SW 1271 (cell line): Measurements from ENCODE around the gene MCUR1.
"Not testable (repeated sequence)": the region's sequence is repeated elsewhere in the genome, so short reads cannot be mapped to it uniquely, and the experiment has no call there.

Experiments
- DNase-seq, 2 experiments: peaks; one replicate each; lab custom pipeline; 2025; lab: John Stamatoyannopoulos, UW

Gene MCUR1, protein sequence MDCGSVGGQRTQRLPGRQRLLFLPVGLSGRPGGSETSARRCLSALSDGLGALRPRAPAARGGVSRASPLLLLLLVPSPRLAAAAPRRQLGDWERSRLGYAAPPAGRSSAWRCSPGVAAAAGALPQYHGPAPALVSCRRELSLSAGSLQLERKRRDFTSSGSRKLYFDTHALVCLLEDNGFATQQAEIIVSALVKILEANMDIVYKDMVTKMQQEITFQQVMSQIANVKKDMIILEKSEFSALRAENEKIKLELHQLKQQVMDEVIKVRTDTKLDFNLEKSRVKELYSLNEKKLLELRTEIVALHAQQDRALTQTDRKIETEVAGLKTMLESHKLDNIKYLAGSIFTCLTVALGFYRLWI

DNA sequence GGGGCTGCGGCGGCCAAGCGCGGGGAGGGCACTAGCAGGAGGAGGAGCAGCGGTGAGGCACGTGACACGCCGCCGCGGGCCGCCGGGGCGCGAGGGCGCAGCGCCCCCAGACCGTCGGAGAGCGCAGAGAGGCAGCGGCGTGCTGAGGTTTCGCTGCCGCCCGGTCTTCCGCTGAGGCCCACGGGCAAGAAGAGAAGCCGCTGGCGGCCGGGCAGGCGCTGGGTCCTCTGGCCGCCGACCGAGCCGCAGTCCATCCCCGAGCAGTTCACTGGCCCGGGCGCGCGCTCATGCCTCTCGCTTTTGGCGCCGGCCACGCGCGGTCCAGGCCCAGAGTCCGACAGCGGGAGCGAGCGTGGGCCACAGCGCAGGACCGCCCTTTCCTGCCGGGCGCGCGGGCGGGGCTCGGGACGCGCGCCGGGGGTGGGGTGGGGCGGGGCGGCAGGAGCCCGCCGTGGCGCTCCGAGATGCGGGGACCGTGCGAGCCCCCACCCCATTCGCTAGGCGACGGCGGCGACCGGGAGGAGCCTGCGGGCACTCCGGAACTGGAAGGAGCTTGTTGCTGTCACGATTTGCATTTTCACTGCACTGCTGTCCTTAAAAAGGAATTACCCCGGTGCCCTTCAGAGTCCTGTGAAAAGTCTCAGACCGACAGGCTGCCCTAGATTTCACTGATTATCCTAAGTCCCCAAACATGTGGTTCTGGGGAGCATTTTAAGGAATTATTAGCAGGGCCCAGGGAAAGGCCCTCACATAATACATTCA, at the start of gene MCUR1:
Gene MCUR1, minus strand, starts transcription at position 382 of the 762 bp plus-strand sequence. Its CDS starts 128 bp downstream, at position 254.
- peak; percentile 48 to 88 for DNase-seq

DNA sequence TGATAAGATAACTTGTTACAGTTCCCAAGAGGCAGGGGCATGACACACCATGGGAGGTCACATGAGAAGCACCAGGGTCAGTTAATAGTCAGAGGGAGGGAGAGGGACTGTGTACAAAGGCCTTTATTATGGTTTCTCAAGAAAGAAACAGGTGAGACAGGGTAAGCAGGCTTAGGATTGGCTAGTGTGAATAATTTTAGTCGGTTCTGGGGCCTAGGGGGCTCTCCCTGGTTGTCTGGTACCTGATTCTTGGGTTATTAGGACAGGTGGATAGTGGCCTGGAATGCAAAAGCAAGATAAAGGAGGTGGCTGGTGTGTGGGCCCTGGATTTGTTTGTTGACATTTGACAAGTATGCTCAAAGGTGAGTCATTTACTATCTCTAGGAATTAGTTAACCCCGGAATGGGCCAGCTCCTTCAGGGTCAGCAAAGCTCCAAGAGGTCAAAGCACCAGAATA, 49.4 kb upstream of the MCUR1 start:
- no peak for DNase-seq

DNA sequence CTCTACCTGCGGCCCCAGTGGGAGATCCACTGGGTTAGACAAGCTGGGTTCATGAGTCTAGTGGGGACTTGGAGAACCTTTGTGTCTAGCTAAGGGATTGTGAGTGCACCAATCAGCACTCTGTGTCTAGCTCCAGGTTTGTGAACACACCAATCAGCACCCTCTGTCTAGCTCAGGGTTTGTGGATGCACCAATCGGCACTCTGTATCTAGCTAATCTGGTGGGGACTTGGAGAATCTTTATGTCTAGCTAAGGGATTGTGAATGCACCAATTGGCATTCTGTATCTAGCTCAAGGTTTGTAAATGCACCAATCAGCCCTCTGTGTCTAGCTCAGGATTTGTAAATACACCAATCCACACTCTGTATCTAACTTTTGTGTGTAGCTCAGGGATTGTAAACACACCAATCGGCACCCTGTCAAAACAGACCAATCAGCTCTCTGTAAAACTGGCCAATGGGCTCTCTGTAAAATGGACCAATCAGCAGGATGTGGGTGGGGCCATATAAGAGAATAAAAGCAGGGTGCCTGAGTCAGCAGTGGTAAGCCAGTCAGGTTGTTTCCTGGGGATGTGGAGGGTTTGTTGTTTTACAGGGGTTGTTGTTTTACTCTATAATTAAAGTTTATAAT, 46.3 kb upstream of the MCUR1 start:
- DNase-seq: not testable (repeated sequence)

- no peak for DNase-seq
Measured at GRCh38 chr6:13859871-13860555, 45.7 kb upstream of the MCUR1 start.

DNA sequence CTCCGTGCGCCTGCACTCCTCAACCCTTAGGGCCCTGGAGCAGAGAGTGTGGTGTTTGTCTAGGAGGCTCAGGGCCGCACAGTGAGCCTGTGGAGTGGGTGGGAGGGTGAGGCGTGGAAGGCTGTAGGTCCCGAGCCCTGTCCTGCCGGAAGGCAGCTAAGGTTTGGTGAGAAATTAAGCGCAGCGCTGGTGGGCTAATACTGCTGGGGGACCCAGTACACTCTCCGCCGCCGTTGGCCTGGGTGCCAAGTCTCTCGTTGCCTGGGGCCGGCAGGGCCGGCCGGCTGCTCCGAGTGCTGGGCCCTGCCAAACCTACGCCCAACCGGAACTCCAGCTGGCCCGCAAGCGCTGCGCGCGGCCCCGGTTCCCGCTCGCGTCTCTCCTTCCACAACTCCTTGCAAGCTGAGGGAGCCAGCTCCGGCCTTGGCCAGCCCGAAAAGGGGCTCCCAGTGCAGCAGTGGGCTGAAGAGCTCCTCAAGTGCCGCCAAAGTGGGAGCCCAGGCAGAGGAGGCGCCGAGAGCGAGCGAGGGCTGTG, 40.4 kb upstream of the MCUR1 start:
- no peak for DNase-seq

- DNase-seq: no peak
Measured at GRCh38 chr6:13853871-13854270, 39.5 kb upstream of the MCUR1 start.

GRCh38 chr6:13851803-13852202, 37.4 kb upstream of the MCUR1 start:
- DNase-seq: no peak

DNA sequence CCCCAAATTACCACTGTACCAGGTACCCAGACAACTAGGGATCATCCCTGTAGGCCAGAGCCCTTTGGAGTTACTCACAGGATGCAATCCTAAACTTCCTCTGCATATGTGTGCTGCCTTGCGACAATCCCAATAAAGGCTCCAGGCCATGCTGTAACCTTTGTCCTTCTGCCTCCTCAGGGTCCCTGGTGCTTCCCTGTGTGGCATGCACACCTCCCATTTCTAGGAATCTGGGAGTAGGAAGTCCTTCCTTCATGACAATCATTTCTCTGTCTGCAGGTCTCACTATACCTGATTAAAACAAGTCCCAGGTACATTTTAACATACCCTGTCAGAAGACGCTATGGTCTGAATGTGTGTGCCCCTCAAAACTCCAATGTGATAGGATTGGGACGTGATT, 37.0 kb upstream of the MCUR1 start:
- no peak for DNase-seq

GRCh38 chr6:13850690-13851089, 36.3 kb upstream of the MCUR1 start:
- not testable (repeated sequence) for DNase-seq

- no peak for DNase-seq
Measured at GRCh38 chr6:13848522-13849150, 34.3 kb upstream of the MCUR1 start.

GRCh38 chr6:13847326-13848050, 33.1 kb upstream of the MCUR1 start:
- DNase-seq: no peak

- no peak for DNase-seq
Measured at GRCh38 chr6:13846841-13847240, 32.5 kb upstream of the MCUR1 start.

DNA sequence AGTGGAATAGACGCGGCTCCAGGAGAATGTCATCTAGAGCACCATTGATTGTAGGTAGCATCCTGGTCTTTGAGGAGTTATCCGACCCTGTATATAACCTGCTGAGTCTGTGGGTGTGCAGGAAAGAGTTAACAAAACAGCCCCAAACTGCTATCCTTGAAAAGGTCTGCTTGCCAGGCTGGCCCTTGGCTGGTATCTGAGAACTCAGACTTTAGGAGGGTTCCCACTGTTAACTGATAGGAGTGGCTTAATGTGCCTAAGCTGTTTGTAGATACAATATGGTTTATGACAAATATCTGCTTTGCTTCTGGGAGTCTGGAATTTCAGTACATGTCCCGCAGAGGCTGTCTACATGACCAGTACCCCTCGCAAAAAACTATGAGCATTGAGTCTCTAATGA, 27.6 kb upstream of the MCUR1 start:
- no peak for DNase-seq

DNA sequence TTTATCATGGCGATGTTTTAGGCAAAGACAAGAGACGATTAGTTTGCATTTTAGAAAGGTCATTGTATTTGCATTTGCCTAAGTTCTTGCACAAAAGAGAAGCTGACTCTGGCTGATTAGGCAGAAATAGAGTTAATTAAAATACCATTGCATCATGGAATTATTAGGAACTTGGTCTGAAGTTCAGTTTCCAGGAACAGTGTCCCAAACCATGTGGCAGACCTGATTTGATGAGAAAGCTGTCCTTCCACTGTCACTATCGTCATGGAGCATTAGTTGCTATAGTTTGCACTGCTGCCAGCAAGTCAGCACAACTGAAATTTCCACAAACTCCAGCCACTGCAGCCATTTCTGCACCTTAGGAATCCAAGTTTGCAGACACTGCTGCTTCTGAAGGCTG, 24.3 kb upstream of the MCUR1 start:
- DNase-seq: no peak

DNA sequence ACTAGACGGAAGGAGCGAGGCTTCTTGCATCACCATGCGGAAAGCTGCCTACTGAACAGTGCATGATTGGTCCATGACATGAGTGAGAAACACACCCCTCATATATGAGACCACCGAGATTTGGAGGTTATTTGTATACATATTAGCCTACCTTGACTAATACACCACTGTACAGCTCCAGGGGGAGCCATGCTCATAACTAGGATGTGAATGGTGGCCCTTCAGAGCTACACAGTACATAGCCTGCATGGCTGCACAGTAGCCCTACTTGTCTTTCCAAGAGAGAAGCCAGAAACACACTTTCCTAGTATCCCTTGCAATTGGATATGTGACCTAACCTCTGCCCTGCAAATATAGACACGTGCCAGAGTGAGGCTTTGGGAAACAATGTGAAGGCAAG, 21.8 kb upstream of the MCUR1 start:
- no peak for DNase-seq

DNA sequence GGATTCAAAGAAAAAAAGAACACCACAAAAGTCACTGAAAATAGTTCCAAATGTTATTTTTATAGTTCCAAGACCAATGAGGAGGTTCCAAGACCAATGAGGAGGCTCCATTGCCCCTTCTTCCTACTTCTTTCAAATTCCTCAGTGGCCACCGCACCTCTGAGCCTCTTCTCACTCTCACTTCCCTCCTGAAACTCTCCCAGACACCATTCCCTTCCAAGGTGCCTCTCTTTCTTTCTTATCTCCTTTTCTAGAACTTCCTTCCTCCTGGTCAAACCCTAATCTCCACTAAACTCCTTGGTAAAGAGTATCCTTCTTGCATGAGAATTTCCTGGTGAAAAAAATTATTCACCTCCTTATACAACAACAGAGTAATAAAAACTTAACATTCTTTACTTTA, 20.4 kb upstream of the MCUR1 start:
- DNase-seq: no peak

- DNase-seq: not testable (repeated sequence)
Measured at GRCh38 chr6:13834018-13834417, 19.7 kb upstream of the MCUR1 start.

- DNase-seq: no peak
Measured at GRCh38 chr6:13832778-13833177, 18.4 kb upstream of the MCUR1 start.

DNA sequence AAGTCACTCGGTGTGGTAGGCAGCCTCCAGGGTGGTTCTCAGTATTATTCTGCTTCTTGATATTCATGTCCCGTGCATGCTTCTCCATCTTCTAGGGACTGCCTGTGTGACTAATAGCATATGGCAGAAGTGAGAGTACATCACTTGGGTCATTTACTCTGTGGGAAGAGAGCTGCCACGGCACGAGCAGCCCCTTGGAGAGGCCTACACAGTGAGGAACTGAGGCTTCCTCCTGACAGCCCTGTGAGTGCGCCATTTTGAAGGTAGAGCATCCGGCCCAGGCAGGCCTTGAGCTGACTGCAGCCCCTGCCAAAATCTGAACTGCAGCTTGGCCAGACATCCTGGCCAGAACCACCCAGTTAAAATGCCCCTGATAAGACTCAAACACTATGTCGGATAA, 17.3 kb upstream of the MCUR1 start:
- DNase-seq: no peak

DNA sequence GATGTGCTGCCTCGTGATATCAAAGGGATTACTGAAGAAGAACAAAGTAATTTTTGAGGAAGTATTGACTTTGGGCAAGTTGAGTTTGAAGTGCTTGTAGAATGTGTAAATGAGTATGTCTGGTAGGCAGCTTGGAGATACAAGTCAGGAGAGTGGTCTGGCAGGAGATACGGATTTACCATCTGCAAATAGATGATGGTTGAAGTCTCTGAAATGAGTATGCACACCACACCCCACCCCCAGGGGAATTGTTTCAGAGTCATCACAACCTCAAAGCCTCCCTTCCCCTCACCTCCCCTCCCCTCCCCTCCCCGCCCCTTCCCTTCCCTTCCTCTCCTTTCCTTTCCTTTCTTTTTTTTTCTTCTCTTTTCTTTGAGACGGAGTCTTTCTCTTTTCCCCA, 16.4 kb upstream of the MCUR1 start:
- no peak for DNase-seq

GRCh38 chr6:13829419-13829818, 15.1 kb upstream of the MCUR1 start:
- not testable (repeated sequence) for DNase-seq
